Dendritic cell treated with granulocyte-macrophage colony-stimulating factor and Interleukin-4, amounts not matched to agents 40 ng/mL and 50 ng/mL, for 4 days (primary cell): ENCODE results near the gene ZNF428.

Experiments
- H3K27ac Mint-ChIP-seq: one replicate; pipeline ENCODE4 v1.8.0; 2022; ENCODE audit warnings: mild to moderate bottlenecking, mixed read lengths
- H3K27me3 Mint-ChIP-seq: one replicate; pipeline ENCODE4 v1.8.0; 2022; ENCODE audit warnings: mild to moderate bottlenecking, mixed read lengths
- H3K36me3 Mint-ChIP-seq: one replicate; pipeline ENCODE4 v1.8.0; 2022; ENCODE audit warnings: low read depth, mixed read lengths
- H3K4me1 Mint-ChIP-seq: one replicate; pipeline ENCODE4 v1.8.0; 2022; ENCODE audit warnings: low read depth, mixed read lengths
- H3K4me3 Mint-ChIP-seq: one replicate; pipeline ENCODE4 v1.8.0; 2022; ENCODE audit warnings: mild to moderate bottlenecking, moderate library complexity, mixed read lengths
- H3K9me3 Mint-ChIP-seq: one replicate; pipeline ENCODE4 v1.8.0; 2022; ENCODE audit warnings: mixed read lengths
- intact Hi-C: fragments of 100-400 bp; cut with micrococcal nuclease; formaldehyde crosslinking; loops from one replicate; pipeline ENCODE4 v1.15.0; 2022

Gene ZNF428

GRCh38 chr19:43598445-43599240, 20.8 kb downstream of the ZNF428 start:
- intact Hi-C loops: loop anchor here (5.0 to 10.0 kb wide), 2 partner anchors 36 to 154 kb away; no protein-coding TSS in a partner anchor
- no peaks in the 10 kb centered on the region for H3K27me3 Mint-ChIP-seq
- peaks cover 69% of the 10 kb centered on the region for H3K36me3 Mint-ChIP-seq
- H3K4me1 Mint-ChIP-seq: peaks cover 34% of the 10 kb centered on the region
- H3K9me3 Mint-ChIP-seq: no peaks in the 10 kb centered on the region
- peak overlapping the region; percentile 47 for H3K27ac Mint-ChIP-seq
- H3K4me3 Mint-ChIP-seq: no peak overlapping the region

- peaks cover 41% of the 10 kb centered on the region for H3K4me1 Mint-ChIP-seq
- H3K27ac Mint-ChIP-seq: peak overlapping the region; percentile 98
- H3K9me3 Mint-ChIP-seq: no peaks in the 10 kb centered on the region
- H3K4me3 Mint-ChIP-seq: peak overlapping the region; percentile 90
- intact Hi-C loops: loop anchor here (2.0 to 10.0 kb wide), 3 partner anchors 36 to 153 kb away; partner anchors contain the start of gene ETHE1
- H3K27me3 Mint-ChIP-seq: no peaks in the 10 kb centered on the region
- H3K36me3 Mint-ChIP-seq: peaks cover 77% of the 10 kb centered on the region
Observed at GRCh38 chr19:43597876-43598275, 21.6 kb downstream of the ZNF428 start.

- H3K36me3 Mint-ChIP-seq: peaks cover 79% of the 10 kb centered on the region
- peak overlapping the region; percentile 98 for H3K27ac Mint-ChIP-seq
- intact Hi-C loops: loop anchor here (1.0 to 10.0 kb wide), 5 partner anchors 22 to 152 kb away; partner anchors contain the start of genes ETHE1, PINLYP, XRCC1 and ZNF428
- peak overlapping the region; percentile 90 for H3K4me3 Mint-ChIP-seq
- H3K9me3 Mint-ChIP-seq: no peaks in the 10 kb centered on the region
- no peaks in the 10 kb centered on the region for H3K27me3 Mint-ChIP-seq
- peaks cover 41% of the 10 kb centered on the region for H3K4me1 Mint-ChIP-seq
Observed at GRCh38 chr19:43596842-43597461, 22.5 kb downstream of the ZNF428 start.

GRCh38 chr19:43595999-43596841, 23.2 kb downstream of the ZNF428 start, which contains the start of the genes IRGQ and ZNF576:
TSS of gene IRGQ (minus strand) at chr19:43596134. CDS start at chr19:43595338, 796 bp downstream.
TSS of gene ZNF576 (plus strand) at chr19:43596595. CDS start at chr19:43597109, 514 bp downstream.
- no peaks in the 10 kb centered on the region for H3K27me3 Mint-ChIP-seq
- peaks cover 79% of the 10 kb centered on the region for H3K36me3 Mint-ChIP-seq
- peak within 1 kb of the TSS; percentile 98 for H3K27ac Mint-ChIP-seq
- H3K4me3 Mint-ChIP-seq: peak within 1 kb of the TSS; percentile 90
- intact Hi-C loops: loop anchor here (1.0 to 10.0 kb wide), 5 partner anchors 21 to 151 kb away; partner anchors contain the start of genes ETHE1, PINLYP, XRCC1 and ZNF428
- H3K4me1 Mint-ChIP-seq: peaks cover 41% of the 10 kb centered on the region
- no peaks in the 10 kb centered on the region for H3K9me3 Mint-ChIP-seq

- intact Hi-C loops: loop anchor here (5.0 to 10.0 kb wide), 2 partner anchors 33 to 151 kb away; no protein-coding TSS in a partner anchor
- peaks cover 47% of the 10 kb centered on the region for H3K4me1 Mint-ChIP-seq
- H3K4me3 Mint-ChIP-seq: peak overlapping the region; percentile 90
- H3K9me3 Mint-ChIP-seq: no peaks in the 10 kb centered on the region
- H3K36me3 Mint-ChIP-seq: peaks cover 81% of the 10 kb centered on the region
- H3K27me3 Mint-ChIP-seq: no peaks in the 10 kb centered on the region
- peak overlapping the region; percentile 98 for H3K27ac Mint-ChIP-seq
Observed at GRCh38 chr19:43595605-43595998, 23.8 kb downstream of the ZNF428 start.

- Mint-ChIP-seq H3K36me3 (peaks cover 80% of the 10 kb centered on the region), H3K27me3 (no peaks in the 10 kb centered on the region), H3K4me3 (peak overlapping the region; percentile 90), H3K27ac (peak overlapping the region; percentile 98), H3K9me3 (no peaks in the 10 kb centered on the region), H3K4me1 (peaks cover 52% of the 10 kb centered on the region)
- intact Hi-C loops: loop anchor here (5.0 to 10.0 kb wide), 2 partner anchors 33 to 150 kb away; no protein-coding TSS in a partner anchor
Observed at GRCh38 chr19:43594710-43595604, 24.5 kb downstream of the ZNF428 start.

- H3K27ac Mint-ChIP-seq: peak overlapping the region; percentile 98
- H3K4me1 Mint-ChIP-seq: peaks cover 52% of the 10 kb centered on the region
- peak overlapping the region; percentile 50 for H3K4me3 Mint-ChIP-seq
Observed at GRCh38 chr19:43594081-43594697, 25.2 kb downstream of the ZNF428 start.

GRCh38 chr19:43592800-43593350, 26.6 kb downstream of the ZNF428 start:
- Mint-ChIP-seq H3K27ac (no peak overlapping the region), H3K9me3 (no peaks in the 10 kb centered on the region), H3K36me3 (peaks cover 78% of the 10 kb centered on the region), H3K4me3 (no peak overlapping the region), H3K27me3 (no peaks in the 10 kb centered on the region), H3K4me1 (peaks cover 39% of the 10 kb centered on the region)
- intact Hi-C loops: loop anchor here (10.0 kb wide), 1 partner anchor 148 kb away; no protein-coding TSS in a partner anchor

More at GRCh38 chr19:43594081-43594697, 25.2 kb downstream of the ZNF428 start:
- Mint-ChIP-seq H3K27me3 (no peaks in the 10 kb centered on the region), H3K36me3 (peaks cover 80% of the 10 kb centered on the region), H3K9me3 (no peaks in the 10 kb centered on the region)
- intact Hi-C loops: loop anchor here (10.0 kb wide), 1 partner anchor 149 kb away; no protein-coding TSS in a partner anchor

GRCh38 chr19:43591904-43592772, 27.3 kb downstream of the ZNF428 start:
- no peak overlapping the region for H3K4me3 Mint-ChIP-seq
- H3K9me3 Mint-ChIP-seq: no peaks in the 10 kb centered on the region
- H3K4me1 Mint-ChIP-seq: peaks cover 32% of the 10 kb centered on the region
- no peaks in the 10 kb centered on the region for H3K27me3 Mint-ChIP-seq
- peaks cover 78% of the 10 kb centered on the region for H3K36me3 Mint-ChIP-seq
- intact Hi-C loops: loop anchor here (10.0 kb wide), 1 partner anchor 147 kb away; no protein-coding TSS in a partner anchor
- H3K27ac Mint-ChIP-seq: no peak overlapping the region

- intact Hi-C loops: loop anchor here (10.0 kb wide), 1 partner anchor 145 kb away; no protein-coding TSS in a partner anchor
- H3K4me3 Mint-ChIP-seq: no peak overlapping the region
- H3K27ac Mint-ChIP-seq: no peak overlapping the region
- peaks cover 75% of the 10 kb centered on the region for H3K36me3 Mint-ChIP-seq
- peaks cover 36% of the 10 kb centered on the region for H3K4me1 Mint-ChIP-seq
- H3K27me3 Mint-ChIP-seq: no peaks in the 10 kb centered on the region
- no peaks in the 10 kb centered on the region for H3K9me3 Mint-ChIP-seq
Observed at GRCh38 chr19:43589678-43590077, 29.8 kb downstream of the ZNF428 start.

- no peak overlapping the region for H3K27ac Mint-ChIP-seq
- no peaks in the 10 kb centered on the region for H3K27me3 Mint-ChIP-seq
- H3K9me3 Mint-ChIP-seq: no peaks in the 10 kb centered on the region
- peaks cover 41% of the 10 kb centered on the region for H3K4me1 Mint-ChIP-seq
- intact Hi-C loops: no loop called here
- H3K36me3 Mint-ChIP-seq: peaks cover 74% of the 10 kb centered on the region
- H3K4me3 Mint-ChIP-seq: no peak overlapping the region
Observed at GRCh38 chr19:43589277-43589676, 30.2 kb downstream of the ZNF428 start.
